K562 (cell line): ENCODE results near the gene DHX40.

Experiments used
- CTCF ChIP-seq, 3 experiments: IDR thresholded peaks in 2 of 3; conservative IDR thresholded peaks in 1 of 3; 2 replicates each; pipeline ENCODE4 v1.5.1; 2011 to 2012; ENCODE audit warnings: low read length in 3 of 3, mild to moderate bottlenecking in 3 of 3, control low read depth in 2 of 3, improper control_type of control experiment in 1 of 3, inconsistent platforms in 1 of 3, low read depth in 1 of 3, mixed read lengths in 1 of 3, moderate library complexity in 1 of 3; ENCODE audit not compliant: insufficient read depth in 2 of 3
- MAZ ChIP-seq, 2 experiments: fragments of 450-650 bp in 1 of 2; sonication (generic) in 1 of 2; formaldehyde crosslinking; IDR thresholded peaks in 1 of 2; conservative IDR thresholded peaks in 1 of 2; 2 replicates each; pipeline versions ENCODE4 v1.4.0 to v1.5.0; 2020; ENCODE audit warnings: mild to moderate bottlenecking in 1 of 2, missing genetic modification reagents in 1 of 2
- NR2C2 ChIP-seq, 2 experiments: fragments of 200-800 bp in 1 of 2; sonication (Bioruptor generic) in 1 of 2; sonication (generic) in 1 of 2; formaldehyde crosslinking in 1 of 2; IDR thresholded peaks; 2 replicates each; pipeline versions ENCODE4 v1.6.1 to v1.8.0; 2016 to 2022; ENCODE audit warnings: mild to moderate bottlenecking in 1 of 2, missing compliant biosample characterization in 1 of 2, missing genetic modification characterization in 1 of 2, missing genetic modification reagents in 1 of 2
- POLR2A ChIP-seq: fragments of 450-650 bp; conservative IDR thresholded peaks from 2 replicates; pipeline ENCODE4 v1.6.1; 2016
- POLR3G ChIP-seq: IDR thresholded peaks from 2 replicates; pipeline ENCODE4 v1.6.1; 2011; ENCODE audit not compliant: insufficient read length, insufficient replicate concordance; ENCODE audit errors: extremely low read depth
- RBM39 ChIP-seq: fragments of 200-400 bp; formaldehyde crosslinking; optimal IDR thresholded peaks from 2 replicates; pipeline ENCODE3; 2018; ENCODE audit warnings: low read depth, low read length
- ZNF3 ChIP-seq: fragments of 250-450 bp; sonication (Bioruptor Pico); IDR thresholded peaks from 2 replicates; pipeline ENCODE4 v1.5.0; 2021; ENCODE audit warnings: mild to moderate bottlenecking, moderate library complexity

DNA sequence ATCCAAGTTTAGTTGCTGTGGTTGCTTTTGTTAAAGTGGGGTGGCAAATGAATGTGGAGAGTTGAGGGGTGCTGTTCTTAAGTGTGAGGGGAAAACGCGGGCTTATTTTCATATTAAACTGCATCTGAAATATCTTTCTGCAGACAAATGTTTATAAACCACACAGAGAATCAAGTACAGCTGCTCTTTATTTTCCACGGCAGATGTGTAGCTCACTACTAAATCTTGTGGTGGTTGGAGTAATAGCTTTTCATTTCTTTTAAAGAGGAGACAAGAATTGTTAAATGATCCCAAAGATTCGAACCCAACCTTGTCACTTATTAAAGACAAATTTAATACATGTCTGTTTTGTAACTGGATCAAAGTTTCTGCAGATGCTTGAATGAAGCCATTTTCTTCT lies 56.4 kb downstream of the DHX40 start:
- TF ChIP-seq ZNF3 (CRISPR knock-in tag) (no peak), NR2C2 (CRISPR knock-in tag; IDR thresholded peaks at IDR 0.05) (no peak), NR2C2 (tag; IDR thresholded peaks at IDR 0.05) (no peak), MAZ (CRISPR knock-in tag; conservative IDR thresholded peaks at IDR 0.05 in 1 of 2, IDR thresholded peaks at IDR 0.05 in 1 of 2) (no peak), POLR3G (no peak), RBM39 (no peak), POLR2A (no peak), CTCF (IDR thresholded peaks at IDR 0.05 in 2 of 3, conservative IDR thresholded peaks at IDR 0.05 in 1 of 3; ENCODE audit: insufficient read depth in 2 of 3, low read depth in 1 of 3, low read length in 3 of 3) (no peak)
